HG02973 (cell line): ENCODE results near the gene IL36A.

ENCODE experiments used
- ATAC-seq: cut with Tn5 transposase; IDR thresholded peaks from one replicate; pipeline ENCODE4 v1.9.1; 2021; ENCODE audit warnings: moderate library complexity; ENCODE audit not compliant: unreplicated experiment

The IL36A gene

GRCh38 chr2:113046465-113046864, 41.2 kb downstream of the IL36A start:
- no peak for ATAC-seq

- ATAC-seq = no peak
These were observed 45.9 kb downstream of the IL36A start for GRCh38 chr2:113050921-113051895.

GRCh38 chr2:113052396-113052917, 47.2 kb downstream of the IL36A start, which contains the start of gene IL36B:
IL36B (minus strand) TSS chr2:113052867.
- no peak for ATAC-seq

GRCh38 chr2:113053666-113054065, 48.4 kb downstream of the IL36A start:
- ATAC-seq = no peak

- ATAC-seq = no peak
These were observed 48.8 kb downstream of the IL36A start for GRCh38 chr2:113054066-113054465.

GRCh38 chr2:113056521-113056920, 51.3 kb downstream of the IL36A start:
- ATAC-seq = no peak

GRCh38 chr2:113057117-113057516, 51.9 kb downstream of the IL36A start:
- ATAC-seq = no peak
